SK-N-SH (cell line): ENCODE data around the gene TRAF1. TPM values are rescaled to one million over a fixed set of nuclear protein-coding genes. Genes with fewer than 3 reads are reported as not detected.

Source experiments
- CTCF ChIA-PET: fragments of 300-600, 350-600 bp; formaldehyde crosslinking; extraction: SDS; loops from one replicate; lab custom pipeline; 2021; lab: Yijun Ruan, JAX
- POLR2A ChIA-PET: fragments of 350-600 bp; sonication (Branson Sonifier 250); formaldehyde crosslinking; extraction: SDS; loops from one replicate; lab custom pipeline; 2020; ENCODE audit warnings: antibody characterized with exemption, inconsistent platforms; lab: Yijun Ruan, JAX
- DNase-seq: peaks from one replicate; pipeline ENCODE4 v3.0.0; 2012
- H2AFZ ChIP-seq: fragments of 200-600 bp; sonication (generic); 2 replicates; pipeline ENCODE4 v1.8.1; 2016; ENCODE audit warnings: antibody characterized with exemption, mild to moderate bottlenecking, low read depth
- H3F3A ChIP-seq: fragments of 200-600 bp; sonication (generic); replicated peaks from 2 replicates; pipeline ENCODE3; 2016; ENCODE audit warnings: antibody characterized with exemption, mild to moderate bottlenecking; ENCODE audit not compliant: insufficient read depth
- H3K27ac ChIP-seq, 2 experiments: fragments of 200-500 bp in 1 of 2; fragments of 200-600 bp in 1 of 2; sonication (Bioruptor generic) in 1 of 2; sonication (generic), shearing (Covaris generic) in 1 of 2; 2 replicates each; pipeline versions ENCODE4 v1.5.1 to v1.6.1; 2014 to 2016; ENCODE audit warnings: low read depth in 2 of 2, inconsistent platforms in 1 of 2, low read length in 1 of 2, mild to moderate bottlenecking in 1 of 2, mixed read lengths in 1 of 2
- H3K27me3 ChIP-seq: fragments of 200-600 bp; sonication (generic), shearing (Covaris generic); 2 replicates; pipeline ENCODE4 v1.6.1; 2016; ENCODE audit warnings: mixed run types; ENCODE audit not compliant: insufficient read depth
- H3K36me3 ChIP-seq, 2 experiments: fragments of 200-500 bp in 1 of 2; fragments of 200-600 bp in 1 of 2; sonication (Bioruptor generic) in 1 of 2; sonication (generic) in 1 of 2; replicated peaks in 1 of 2; 2 replicates each; pipeline versions ENCODE3 to v1.5.1; 2014 to 2016; ENCODE audit warnings: low read length in 1 of 2, mild to moderate bottlenecking in 1 of 2; ENCODE audit not compliant: insufficient read depth in 2 of 2, control insufficient read depth in 1 of 2
- H3K4me1 ChIP-seq, 2 experiments: fragments of 200-500 bp in 1 of 2; fragments of 200-600 bp in 1 of 2; sonication (Bioruptor generic) in 1 of 2; sonication (generic), shearing (Covaris generic) in 1 of 2; 2 replicates each; pipeline versions ENCODE4 v1.5.1 to v1.6.1; 2014 to 2016; ENCODE audit warnings: low read depth in 1 of 2, low read length in 1 of 2, mixed run types in 1 of 2; ENCODE audit not compliant: insufficient read depth in 2 of 2, control insufficient read depth in 1 of 2
- H3K4me2 ChIP-seq: fragments of 200-600 bp; sonication (generic), shearing (Covaris generic); 2 replicates; pipeline ENCODE4 v1.6.1; 2017; ENCODE audit warnings: mixed run types
- H3K4me3 ChIP-seq, 2 experiments: fragments of 200-500 bp in 1 of 2; fragments of 200-600 bp in 1 of 2; sonication (Bioruptor generic) in 1 of 2; sonication (generic), shearing (Covaris generic) in 1 of 2; 2 replicates each; pipeline versions ENCODE4 v1.5.1 to v1.8.1; 2014 to 2016; ENCODE audit warnings: low read depth in 2 of 2, inconsistent platforms in 1 of 2, low read length in 1 of 2, mild to moderate bottlenecking in 1 of 2, mixed read lengths in 1 of 2, moderate library complexity in 1 of 2
- H3K79me2 ChIP-seq: fragments of 200-600 bp; sonication (generic); 2 replicates; pipeline ENCODE4 v1.8.1; 2017; ENCODE audit warnings: mild to moderate bottlenecking; ENCODE audit not compliant: insufficient read depth
- H3K9ac ChIP-seq: fragments of 200-600 bp; sonication (generic); 2 replicates; pipeline ENCODE4 v1.6.1; 2017; ENCODE audit warnings: mixed run types
- H3K9me2 ChIP-seq: fragments of 200-600 bp; sonication (generic); 2 replicates; pipeline ENCODE4 v1.6.1; 2017; ENCODE audit warnings: mixed run types
- H3K9me3 ChIP-seq: fragments of 200-600 bp; sonication (generic); 2 replicates; pipeline ENCODE4 v1.6.1; 2017; ENCODE audit warnings: mixed run types, mild to moderate bottlenecking, moderate library complexity
- H4K20me1 ChIP-seq: fragments of 200-600 bp; sonication (generic); 2 replicates; pipeline ENCODE4 v1.6.1; 2017; ENCODE audit warnings: mild to moderate bottlenecking, mixed run types; ENCODE audit not compliant: insufficient read depth
- EP300 ChIP-seq, 2 experiments: IDR thresholded peaks; 2 replicates each; pipeline versions ENCODE4 v1.4.0 to v1.6.1; 2012; ENCODE audit warnings: borderline replicate concordance in 1 of 2, low read depth in 1 of 2, low read length in 1 of 2
- EZH2phosphoT487 ChIP-seq: fragments of 200-600 bp; sonication (generic); IDR thresholded peaks from 2 replicates; pipeline ENCODE4 v1.6.1; 2017; ENCODE audit warnings: low read depth, mixed run types, mild to moderate bottlenecking, antibody characterized with exemption, moderate library complexity, borderline replicate concordance
- FOSL2 ChIP-seq: IDR thresholded peaks from 2 replicates; pipeline ENCODE4 v1.4.0; 2012; ENCODE audit warnings: low read depth, mild to moderate bottlenecking, moderate library complexity, borderline replicate concordance
- FOXM1 ChIP-seq: IDR thresholded peaks from 2 replicates; pipeline ENCODE4 v1.4.0; 2012; ENCODE audit warnings: low read depth, mild to moderate bottlenecking
- GABPA ChIP-seq: IDR thresholded peaks from 2 replicates; pipeline ENCODE4 v1.4.0; 2012; ENCODE audit warnings: low read depth, mild to moderate bottlenecking
- IRF3 ChIP-seq: fragments of 150-350 bp; IDR thresholded peaks from 2 replicates; pipeline ENCODE4 v1.6.1; 2016; ENCODE audit warnings: mild to moderate bottlenecking, low read depth, low read length
- PBX3 ChIP-seq: IDR thresholded peaks from 2 replicates; pipeline ENCODE4; 2012
- POLR2AphosphoS5 ChIP-seq: IDR thresholded peaks from 2 replicates; pipeline ENCODE4 v1.6.1; 2012; ENCODE audit warnings: low read depth, low read length
- RXRA ChIP-seq: IDR thresholded peaks from 2 replicates; pipeline ENCODE4 v1.4.0; 2012; ENCODE audit warnings: low read depth, mild to moderate bottlenecking, borderline replicate concordance
- SIN3A ChIP-seq: IDR thresholded peaks from 2 replicates; pipeline ENCODE4 v1.6.1; 2012; ENCODE audit warnings: low read depth, mild to moderate bottlenecking, low read length, moderate library complexity, borderline replicate concordance
- TCF12 ChIP-seq: IDR thresholded peaks from 2 replicates; pipeline ENCODE4 v1.4.0; 2012
- WGBS: methylation state at CpG from one replicate; pipeline ENCODE4 v1.1.6; 2017; ENCODE audit warnings: low lambda C conversion rate; 5-methylcytosine and 5-hydroxymethylcytosine counted together
- polyA plus RNA-seq, 3 experiments: library from polyadenylated mRNA; depleted of rRNA; stranded (reverse); fragments of >200 nt; gene quantifications; 2 replicates each; pipeline ENCODE4 v1.2.3, GENCODE V29; 2012
- TF ChIP-seq, protein P1 (sequence below): IDR thresholded peaks from 2 replicates; pipeline ENCODE4 v1.4.0; 2012; ENCODE audit warnings: low read depth
- TF ChIP-seq, protein P2 (sequence below): IDR thresholded peaks from 2 replicates; pipeline ENCODE4 v1.4.0; 2012; ENCODE audit warnings: low read depth, borderline replicate concordance
- TF ChIP-seq, protein P3 (sequence below): IDR thresholded peaks from 2 replicates; pipeline ENCODE4 v1.6.1; 2012; ENCODE audit warnings: mild to moderate bottlenecking, low read depth, low read length, moderate library complexity

The TRAF1 gene
- polyA plus RNA-seq, 1 of the 3 experiments (the other 2 are of a cell fraction) = 1.2 TPM

GRCh38 chr9:120944434-120944843, 17.8 kb upstream of the TRAF1 start:
- Histone ChIP-seq H3F3A (peaks cover 5% of the 10 kb centered on the region), H3K4me1 (peaks cover 6 to 17% of the 10 kb centered on the region in 2 experiments; a peak in 3 of 4 replicates), H3K79me2 (no peaks in the 10 kb centered on the region), H2AFZ (no peak overlapping the region), H3K4me3 (no peak overlapping the region), H3K27me3 (no peaks in the 10 kb centered on the region), H3K9ac (no peak overlapping the region), H3K27ac (no peak overlapping the region), H4K20me1 (no peaks in the 10 kb centered on the region), H3K9me3 (no peaks in the 10 kb centered on the region), H3K4me2 (no peak overlapping the region), H3K36me3 (no peaks in the 10 kb centered on the region), H3K9me2 (no peaks in the 10 kb centered on the region)
- CTCF ChIA-PET = no interaction called here
- POLR2A ChIA-PET = no interaction called here
- DNase-seq = no peak
- TF ChIP-seq, protein P1, sequence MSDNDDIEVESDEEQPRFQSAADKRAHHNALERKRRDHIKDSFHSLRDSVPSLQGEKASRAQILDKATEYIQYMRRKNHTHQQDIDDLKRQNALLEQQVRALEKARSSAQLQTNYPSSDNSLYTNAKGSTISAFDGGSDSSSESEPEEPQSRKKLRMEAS = no peak
- TF ChIP-seq EZH2phosphoT487 (no peak), IRF3 (no peak), POLR2AphosphoS5 (no peak), SIN3A (no peak), FOSL2 (no peak), PBX3 (no peak), RXRA (no peak), TCF12 (no peak), GABPA (no peak), EP300 (IDR thresholded peaks at IDR 0.05; ENCODE audit: borderline replicate concordance in 1 of 2, low read depth in 1 of 2, low read length in 1 of 2) (no peak), FOXM1 (no peak)
- TF ChIP-seq, protein P2, sequence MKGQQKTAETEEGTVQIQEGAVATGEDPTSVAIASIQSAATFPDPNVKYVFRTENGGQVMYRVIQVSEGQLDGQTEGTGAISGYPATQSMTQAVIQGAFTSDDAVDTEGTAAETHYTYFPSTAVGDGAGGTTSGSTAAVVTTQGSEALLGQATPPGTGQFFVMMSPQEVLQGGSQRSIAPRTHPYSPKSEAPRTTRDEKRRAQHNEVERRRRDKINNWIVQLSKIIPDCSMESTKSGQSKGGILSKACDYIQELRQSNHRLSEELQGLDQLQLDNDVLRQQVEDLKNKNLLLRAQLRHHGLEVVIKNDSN = no peak
- TF ChIP-seq, protein P3, sequence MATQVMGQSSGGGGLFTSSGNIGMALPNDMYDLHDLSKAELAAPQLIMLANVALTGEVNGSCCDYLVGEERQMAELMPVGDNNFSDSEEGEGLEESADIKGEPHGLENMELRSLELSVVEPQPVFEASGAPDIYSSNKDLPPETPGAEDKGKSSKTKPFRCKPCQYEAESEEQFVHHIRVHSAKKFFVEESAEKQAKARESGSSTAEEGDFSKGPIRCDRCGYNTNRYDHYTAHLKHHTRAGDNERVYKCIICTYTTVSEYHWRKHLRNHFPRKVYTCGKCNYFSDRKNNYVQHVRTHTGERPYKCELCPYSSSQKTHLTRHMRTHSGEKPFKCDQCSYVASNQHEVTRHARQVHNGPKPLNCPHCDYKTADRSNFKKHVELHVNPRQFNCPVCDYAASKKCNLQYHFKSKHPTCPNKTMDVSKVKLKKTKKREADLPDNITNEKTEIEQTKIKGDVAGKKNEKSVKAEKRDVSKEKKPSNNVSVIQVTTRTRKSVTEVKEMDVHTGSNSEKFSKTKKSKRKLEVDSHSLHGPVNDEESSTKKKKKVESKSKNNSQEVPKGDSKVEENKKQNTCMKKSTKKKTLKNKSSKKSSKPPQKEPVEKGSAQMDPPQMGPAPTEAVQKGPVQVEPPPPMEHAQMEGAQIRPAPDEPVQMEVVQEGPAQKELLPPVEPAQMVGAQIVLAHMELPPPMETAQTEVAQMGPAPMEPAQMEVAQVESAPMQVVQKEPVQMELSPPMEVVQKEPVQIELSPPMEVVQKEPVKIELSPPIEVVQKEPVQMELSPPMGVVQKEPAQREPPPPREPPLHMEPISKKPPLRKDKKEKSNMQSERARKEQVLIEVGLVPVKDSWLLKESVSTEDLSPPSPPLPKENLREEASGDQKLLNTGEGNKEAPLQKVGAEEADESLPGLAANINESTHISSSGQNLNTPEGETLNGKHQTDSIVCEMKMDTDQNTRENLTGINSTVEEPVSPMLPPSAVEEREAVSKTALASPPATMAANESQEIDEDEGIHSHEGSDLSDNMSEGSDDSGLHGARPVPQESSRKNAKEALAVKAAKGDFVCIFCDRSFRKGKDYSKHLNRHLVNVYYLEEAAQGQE = no peak
- 90% methylated on average over 4 of the region's 4 CpGs for WGBS
